Measurements from ENCODE around the gene LRRC37A.
"Not testable (repeated sequence)": the region's sequence is repeated elsewhere in the genome, so short reads cannot be mapped to it uniquely, and the experiment has no call there.

- not testable (repeated sequence) for TF ChIP-seq CTCF (IDR thresholded peaks at IDR 0.05; ENCODE audit: poor library complexity); EZH2phosphoT487 (IDR thresholded peaks at IDR 0.05; ENCODE audit: low read depth, severe bottlenecking, unreplicated experiment)
These were observed 66.3 kb downstream of the LRRC37A start for GRCh38 chr17:46361145-46361735.

Data from hepatocyte (in vitro differentiated cells).